Measurements from ENCODE around the gene LCT.
A peak's percentile ranks its signal among the peaks of the same experiment; 100 is the strongest.

GRCh38 chr2:135818937-135819610 is 17.9 kb downstream of the LCT start:
- peak; percentile 65 to 82 for TF ChIP-seq CTCF (conservative IDR thresholded peaks at IDR 0.05; ENCODE audit: low read depth in 2 of 2)
- no peak for TF ChIP-seq EZH2 (IDR thresholded peaks at IDR 0.05; ENCODE audit: low read depth, unreplicated experiment)
- TF ChIP-seq ETS1 (IDR thresholded peaks at IDR 0.05), result no peak
- TF ChIP-seq ZNF331 (CRISPR knock-in tag; IDR thresholded peaks at IDR 0.05; ENCODE audit: low read depth), result no peak
- TF ChIP-seq POLR2AphosphoS5 (IDR thresholded peaks at IDR 0.05; ENCODE audit: low read depth), result no peak
- no peak for TF ChIP-seq EZH2phosphoT487 (IDR thresholded peaks at IDR 0.05; ENCODE audit: unreplicated experiment)
- TF ChIP-seq ZNF114 (CRISPR knock-in tag; IDR thresholded peaks at IDR 0.05), result no peak
- no peak for TF ChIP-seq CREB1 (CRISPR knock-in tag; IDR thresholded peaks at IDR 0.05; ENCODE audit: low read depth)
- no peak for TF ChIP-seq REST (IDR thresholded peaks at IDR 0.05; ENCODE audit: unreplicated experiment)
- no peak for TF ChIP-seq STAT1 (IDR thresholded peaks at IDR 0.05; ENCODE audit: unreplicated experiment)
- TF ChIP-seq JUNB (IDR thresholded peaks at IDR 0.05; ENCODE audit: unreplicated experiment), result no peak

Measured in GM23338 (cell line).